AG10803 (cell line): ENCODE data around the gene CMTM8.

Experiments used
- DNase-seq: peaks from one replicate; pipeline ENCODE4 v3.0.0; 2010; ENCODE audit warnings: low read depth
- H3K4me3 ChIP-seq: 2 replicates; pipeline ENCODE4 v1.5.1; 2011; ENCODE audit warnings: mild to moderate bottlenecking, low read length, control low read depth
- CTCF ChIP-seq: conservative IDR thresholded peaks from 2 replicates; pipeline ENCODE4 v1.5.1; 2011; ENCODE audit warnings: mild to moderate bottlenecking, low read length, control low read depth, inconsistent platforms

Gene CMTM8

DNA sequence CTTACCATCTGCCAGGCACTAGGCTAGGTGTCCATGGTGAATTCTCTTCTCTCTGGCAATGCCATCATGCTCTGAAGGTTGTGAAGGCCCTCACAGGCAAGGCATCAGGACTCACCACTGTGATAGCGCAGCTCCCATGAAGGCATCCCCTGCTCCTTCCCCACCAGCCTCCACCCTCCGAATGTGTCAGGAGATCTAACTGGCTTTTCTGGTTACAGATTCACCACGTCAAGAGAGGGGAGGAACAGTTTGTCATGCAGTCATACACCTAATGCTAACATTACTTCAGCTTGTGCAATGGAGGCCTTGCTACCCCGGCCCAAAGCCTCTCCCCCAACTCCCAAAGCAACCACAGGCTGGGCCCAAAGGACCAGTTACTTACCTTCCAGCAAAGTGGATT is 8.9 kb upstream of the CMTM8 start:
- no peak for TF ChIP-seq CTCF
- H3K4me3 ChIP-seq = no peak overlapping the region
- DNase-seq = no peak

- H3K4me3 ChIP-seq = no peak overlapping the region
- TF ChIP-seq CTCF = no peak
- DNase-seq = no peak
Measured at GRCh38 chr3:32236377-32236776, 2.1 kb upstream of the CMTM8 start.

GRCh38 chr3:32237670-32238452 is 619 bp upstream of the CMTM8 start:
- H3K4me3 ChIP-seq = peak overlapping the region; percentile 5; the same call in 1 of the 2 replicates
- no peak for DNase-seq
- TF ChIP-seq CTCF = no peak

- DNase-seq = no peak
- no peak for TF ChIP-seq CTCF
- H3K4me3 ChIP-seq = peak overlapping the region; percentile 49
Measured at GRCh38 chr3:32239307-32240158, 1.1 kb downstream of the CMTM8 start.

GRCh38 chr3:32240159-32240545 is 1.7 kb downstream of the CMTM8 start:
- no peak for DNase-seq
- no peak overlapping the region for H3K4me3 ChIP-seq
- TF ChIP-seq CTCF = peak; percentile 24; the same call in 1 of the 2 replicates

DNA sequence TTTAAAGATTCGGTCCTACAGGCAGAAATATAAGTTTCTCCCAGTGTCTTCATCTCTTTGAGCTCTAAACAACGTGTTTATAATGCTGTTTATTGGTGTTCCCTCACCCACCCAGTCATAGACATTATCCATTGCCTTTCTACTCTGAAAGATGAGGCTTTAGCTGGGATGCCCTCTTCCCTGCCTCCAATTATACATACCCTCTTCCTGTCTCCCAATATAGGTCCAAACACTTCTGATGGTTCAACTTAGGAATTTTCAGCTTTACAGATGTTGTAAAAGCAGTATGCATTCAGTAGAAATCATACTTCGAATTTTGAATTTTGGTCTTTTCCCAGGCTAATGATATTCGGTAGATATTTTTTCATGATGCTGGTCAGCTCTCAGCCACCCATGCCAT is 2.6 kb downstream of the CMTM8 start:
- TF ChIP-seq CTCF = no peak
- no peak overlapping the region for H3K4me3 ChIP-seq
- no peak for DNase-seq
